Bronchial smooth muscle cell (primary cell): Measurements from ENCODE around the gene PLIN5. TPM values are rescaled to one million over a fixed set of nuclear protein-coding genes. Genes with fewer than 3 reads are reported as not detected.

ENCODE experiments used
- total RNA-seq: library from RNA; depleted of rRNA; stranded (reverse); fragments of >200 nt; gene quantifications from 2 replicates; pipeline ENCODE4 v1.2.1, GENCODE V29; 2014

Gene PLIN5
- not detected in 2 replicates for total RNA-seq

DNA sequence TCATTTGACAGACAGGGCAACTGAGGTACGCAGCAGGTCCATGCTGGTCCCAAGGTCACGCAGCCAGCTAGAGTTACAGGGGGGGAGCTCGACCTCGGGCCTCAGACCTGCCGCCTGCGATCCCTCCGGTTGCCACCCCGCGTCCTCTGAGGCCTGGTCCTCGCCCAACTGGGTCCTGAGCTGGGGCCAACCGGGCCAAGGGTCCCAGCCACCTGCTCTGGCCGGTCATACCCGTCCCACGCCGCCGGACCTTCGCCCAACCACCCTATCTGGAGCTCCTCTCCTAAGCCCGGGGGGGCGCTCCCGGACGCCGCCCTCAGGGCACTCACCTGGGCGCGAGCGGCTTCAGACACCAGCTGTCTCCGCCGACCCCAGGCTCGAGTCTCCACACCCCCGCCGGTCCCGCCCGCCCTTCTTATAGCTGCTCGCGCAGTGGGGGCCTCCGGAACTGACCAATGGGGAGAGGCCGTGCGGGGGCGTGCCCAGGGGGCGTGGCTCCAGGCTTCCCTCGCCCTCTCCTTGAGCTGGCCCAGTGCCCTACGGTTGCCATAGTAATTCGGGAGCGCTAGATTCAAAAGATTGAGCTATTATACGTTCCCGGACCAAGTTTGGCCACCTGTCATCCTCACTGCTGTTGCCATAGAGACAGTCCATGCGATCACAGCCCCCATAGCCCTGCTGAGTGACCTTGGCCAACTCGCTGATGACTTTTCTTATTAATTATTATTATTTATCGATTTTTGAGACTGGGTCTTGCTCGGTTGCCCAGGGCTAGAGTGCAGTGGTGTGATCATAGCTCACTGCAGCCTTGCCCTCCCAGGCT, at the start of gene PLIN5:
Gene PLIN5, minus strand, starts transcription at position 389 of the 823 bp plus-strand sequence. CDS start 1,150 bp downstream, outside the sequence.

DNA sequence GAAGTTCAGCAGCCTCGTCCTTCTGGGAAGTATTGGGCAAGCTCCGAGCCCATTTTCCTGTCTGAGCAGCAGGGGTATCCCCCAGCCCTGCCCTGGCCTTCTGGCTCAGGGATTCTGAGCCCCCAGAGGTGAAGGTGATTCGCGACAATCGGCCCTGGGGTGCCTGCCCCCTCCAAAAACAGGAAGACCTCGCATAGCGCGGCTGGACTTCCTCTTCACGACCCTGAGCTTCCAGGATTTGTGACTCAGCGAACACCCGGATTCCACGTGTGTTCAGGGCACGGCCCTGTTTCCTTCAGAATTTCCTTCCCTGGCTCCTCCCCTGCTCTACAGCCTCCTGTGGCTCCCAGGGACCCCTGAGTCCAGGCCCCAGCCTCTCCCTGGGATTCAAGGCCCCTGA, 24.5 kb upstream of the PLIN5 start, which contains the start of gene SEMA6B:
Gene SEMA6B, minus strand, starts transcription at position 116 of the 400 bp plus-strand sequence. CDS start 1,227 bp downstream, outside the sequence.

DNA sequence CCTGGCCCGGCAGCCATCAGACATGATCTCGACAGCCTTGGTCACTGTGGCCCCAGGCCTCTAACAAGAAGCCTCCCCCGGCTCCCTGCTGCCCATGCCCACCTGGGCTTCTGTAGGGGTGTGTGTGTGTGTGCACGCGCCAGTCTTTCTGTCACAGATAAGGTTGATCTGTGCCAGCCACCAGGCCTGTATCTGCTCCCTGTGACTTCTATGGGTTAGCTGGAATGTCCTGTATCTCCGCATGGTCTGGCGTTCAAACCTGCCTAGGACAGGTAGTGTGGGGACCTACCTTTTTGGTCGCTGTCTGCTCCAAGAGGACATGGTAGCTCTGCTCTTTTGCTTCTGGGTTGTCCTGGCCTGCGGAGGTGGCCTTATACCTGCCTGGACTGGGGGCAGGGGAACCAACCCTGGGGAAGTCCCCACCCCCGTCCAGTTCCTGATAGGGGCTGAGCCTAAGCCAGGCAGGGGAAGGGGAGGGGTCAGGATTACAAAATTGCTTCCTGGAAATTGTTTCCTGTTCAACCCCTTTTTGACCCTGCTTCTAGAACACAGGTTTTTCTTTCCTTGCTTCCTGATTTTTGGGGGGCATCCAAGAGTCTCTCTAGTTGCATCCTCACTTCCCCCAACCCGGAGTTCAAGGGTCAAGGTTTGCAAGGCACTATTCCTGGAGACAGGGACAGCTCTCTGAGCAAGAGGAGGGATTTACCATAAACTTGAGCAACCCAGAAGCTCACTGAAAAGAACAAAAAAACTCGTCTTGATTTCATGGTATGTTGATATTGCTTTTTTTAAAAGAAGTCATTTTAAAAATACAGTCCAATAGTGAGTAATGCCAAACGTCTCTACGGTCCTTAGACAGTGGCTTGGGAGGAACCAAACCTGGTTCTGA, 4.9 kb upstream of the PLIN5 start, which contains the start of gene LRG1:
Gene LRG1, minus strand, starts transcription at position 344 of the 889 bp plus-strand sequence. Its CDS starts 23 bp downstream, at position 321.

DNA sequence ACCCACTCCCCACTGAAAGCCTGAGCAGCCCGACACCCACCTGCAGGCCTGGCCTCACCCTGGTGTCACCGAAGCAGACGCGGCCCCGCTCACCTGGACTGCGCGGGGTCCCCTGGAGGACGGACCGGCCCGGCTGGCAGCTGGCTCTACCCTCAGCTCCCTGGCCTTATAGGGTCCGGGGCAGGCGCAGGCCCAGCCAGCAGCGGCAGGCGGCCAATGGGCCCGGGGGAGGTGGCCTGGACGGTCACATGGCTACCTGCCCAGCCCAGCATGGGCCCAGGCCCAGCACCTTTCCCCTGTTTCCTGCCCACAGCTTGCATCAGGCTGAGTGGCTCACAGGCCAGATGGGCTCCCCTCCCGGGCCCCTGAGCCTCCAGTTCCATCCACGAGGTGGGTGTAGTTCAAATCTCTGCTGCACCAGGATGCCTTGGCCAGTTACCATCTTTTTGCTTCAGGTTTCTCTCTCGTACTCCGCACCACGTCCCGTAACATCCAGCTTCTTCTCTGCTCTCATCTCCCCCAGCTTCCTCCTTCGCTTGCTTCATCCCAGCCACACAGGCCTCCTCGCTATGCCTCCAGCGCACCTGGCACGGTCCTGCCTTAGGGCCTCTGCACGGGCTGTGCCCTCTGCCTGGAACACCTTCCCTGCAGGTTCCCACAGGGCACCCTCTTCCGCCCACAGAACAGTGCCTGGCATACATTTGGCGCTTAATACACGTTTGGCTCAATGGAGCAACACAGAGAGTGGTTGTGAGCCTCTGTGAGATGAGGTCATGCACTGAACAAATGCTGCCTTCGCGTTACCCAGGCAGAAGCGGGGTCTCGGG, 16.5 kb downstream of the PLIN5 start, which contains the start of gene PLIN4:
Gene PLIN4, minus strand, starts transcription at position 142 of the 827 bp plus-strand sequence. CDS start 214 bp downstream, outside the sequence.

Other genes starting within 250 kb of the PLIN5 start
- gene TMIGD2, start 232.8 kb downstream of the PLIN5 start, total RNA-seq: not detected in 2 replicates
- 11.3 and 14.9 TPM in 2 replicates for gene FSD1, start 230.6 kb downstream of the PLIN5 start, total RNA-seq
- 6.6 and 6.7 TPM in 2 replicates for gene STAP2, start 196.4 kb downstream of the PLIN5 start, total RNA-seq
- gene MPND, start 191.7 kb downstream of the PLIN5 start, total RNA-seq: 8.2 and 8.8 TPM in 2 replicates
- gene SH3GL1, start 134.7 kb downstream of the PLIN5 start, total RNA-seq: 25.2 and 31.7 TPM in 2 replicates
- 3.7 and 6.0 TPM in 2 replicates for gene CHAF1A, start 132.6 kb downstream of the PLIN5 start, total RNA-seq
- gene UBXN6, start 77.4 kb downstream of the PLIN5 start, total RNA-seq: 138 and 176 TPM in 2 replicates
- 59.6 and 82.7 TPM in 2 replicates for gene HDGFL2, start 62.9 kb downstream of the PLIN5 start, total RNA-seq
- gene PLIN4, start 16.7 kb downstream of the PLIN5 start, total RNA-seq: 0.43 and 2.5 TPM in 2 replicates
- not detected in 2 replicates for gene LRG1, start 4.8 kb upstream of the PLIN5 start, total RNA-seq
- gene SEMA6B, start 24.5 kb upstream of the PLIN5 start, total RNA-seq: 0.09 and 0.32 TPM in 2 replicates
- gene TNFAIP8L1, start 104.3 kb upstream of the PLIN5 start, total RNA-seq: 1.2 and 1.4 TPM in 2 replicates
- gene MYDGF, start 135.1 kb upstream of the PLIN5 start, total RNA-seq: 182 and 263 TPM in 2 replicates
- 17.3 and 17.8 TPM in 2 replicates for gene DPP9, start 188.6 kb upstream of the PLIN5 start, total RNA-seq